Measurements from ENCODE around the gene SLC5A1.

Gene SLC5A1

DNA sequence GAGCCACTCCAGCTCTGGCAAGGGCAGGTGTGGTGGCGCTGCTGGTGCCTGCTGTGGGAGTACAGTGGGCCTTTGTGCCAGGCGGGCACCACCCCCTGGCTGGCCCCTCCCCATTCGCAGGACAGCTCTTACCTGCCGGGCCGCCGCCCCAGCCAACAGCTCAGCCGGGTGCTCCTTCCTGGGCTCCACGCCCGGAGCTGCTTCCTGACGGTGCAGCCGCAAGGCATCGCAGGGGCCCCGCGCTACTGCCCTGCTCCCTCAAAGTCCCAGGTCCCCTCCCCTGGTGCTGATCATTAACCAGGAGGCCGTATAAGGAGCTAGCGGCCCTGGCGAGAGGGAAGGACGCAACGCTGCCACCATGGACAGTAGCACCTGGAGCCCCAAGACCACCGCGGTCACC, at the start of gene SLC5A1:
Gene SLC5A1 (plus strand): TSS at position 338 of the 400 bp plus-strand sequence. CDS start 21 bp downstream, at position 359.
- in situ Hi-C loops (cut with HindIII; ENCODE audit: low sequenced_read_pairs) = no loop called here

DNA sequence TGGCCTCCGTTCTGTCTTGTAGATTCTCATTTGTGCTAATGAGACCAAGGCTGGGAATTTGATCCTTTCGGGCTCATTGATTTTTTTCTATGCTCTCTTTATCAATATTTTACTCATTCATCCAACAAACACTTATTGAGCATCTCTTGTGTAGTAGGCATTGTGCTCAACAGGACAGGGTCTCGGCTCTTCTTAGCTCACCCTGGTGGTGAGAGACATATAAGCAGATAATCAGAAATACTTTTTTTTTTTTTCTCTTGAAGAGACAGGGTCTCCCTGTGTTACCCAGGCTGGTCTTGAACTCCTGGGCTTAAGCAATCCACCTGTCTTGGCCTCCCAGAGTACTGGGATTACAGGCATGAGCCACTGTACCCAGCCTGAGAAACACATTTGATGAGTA, 48.0 kb upstream of the SLC5A1 start:
- in situ Hi-C loops (cut with HindIII; ENCODE audit: low sequenced_read_pairs) = no loop called here

- in situ Hi-C loops (cut with HindIII; ENCODE audit: low sequenced_read_pairs) = no loop called here
Observed at GRCh38 chr22:31995807-31996206, 47.3 kb upstream of the SLC5A1 start.

- in situ Hi-C loops (cut with HindIII; ENCODE audit: low sequenced_read_pairs) = no loop called here
Observed at GRCh38 chr22:31998784-31999385, 44.2 kb upstream of the SLC5A1 start.

DNA sequence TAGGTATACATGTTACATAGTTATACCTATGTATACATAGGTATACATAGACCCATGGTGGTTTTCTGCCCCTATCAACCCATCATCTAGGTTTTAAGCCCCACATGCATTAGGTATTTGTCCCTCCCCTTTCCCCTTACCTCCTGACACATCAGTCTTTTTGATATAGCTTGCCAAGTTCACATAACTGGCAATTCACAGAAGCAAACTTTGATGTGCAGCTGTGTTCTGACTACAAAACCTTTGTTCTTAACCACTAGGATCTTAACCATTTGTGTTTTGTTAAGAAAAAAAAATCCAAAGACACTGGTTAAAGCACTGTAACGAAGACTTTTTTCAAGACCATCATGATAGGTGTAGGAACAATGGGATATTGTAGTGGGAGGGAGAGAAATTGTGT, 42.9 kb upstream of the SLC5A1 start:
- in situ Hi-C loops (cut with HindIII; ENCODE audit: low sequenced_read_pairs) = no loop called here

- in situ Hi-C loops (cut with HindIII; ENCODE audit: low sequenced_read_pairs) = no loop called here
Observed at GRCh38 chr22:32005453-32005852, 37.6 kb upstream of the SLC5A1 start.

DNA sequence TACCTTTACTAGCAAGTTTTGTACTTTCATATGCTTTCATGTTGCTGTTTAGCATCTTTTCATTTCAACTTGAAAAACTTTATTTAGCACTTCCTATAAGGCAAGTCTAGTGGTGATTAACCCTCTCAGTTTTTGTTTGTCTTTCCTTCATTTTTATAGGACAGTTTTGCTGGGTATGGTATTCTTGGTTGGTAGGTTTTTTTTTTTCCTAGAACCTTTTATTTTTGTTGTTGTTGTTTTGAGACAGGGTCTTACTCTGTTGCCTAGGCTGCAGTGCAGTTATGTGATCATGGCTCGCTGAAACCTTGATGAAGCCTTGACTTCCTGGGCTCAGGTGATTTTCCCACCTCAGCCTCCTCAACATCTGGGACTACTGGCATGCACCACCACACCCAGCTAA, 29.9 kb upstream of the SLC5A1 start:
- in situ Hi-C loops (cut with HindIII; ENCODE audit: low sequenced_read_pairs) = no loop called here

GRCh38 chr22:32016081-32016480, 27.0 kb upstream of the SLC5A1 start:
- in situ Hi-C loops (cut with HindIII; ENCODE audit: low sequenced_read_pairs) = no loop called here

- in situ Hi-C loops (cut with HindIII; ENCODE audit: low sequenced_read_pairs) = no loop called here
Observed at GRCh38 chr22:32018056-32018455, 25.0 kb upstream of the SLC5A1 start.

GRCh38 chr22:32020117-32020516, 22.9 kb upstream of the SLC5A1 start:
- in situ Hi-C loops (cut with HindIII; ENCODE audit: low sequenced_read_pairs) = no loop called here

DNA sequence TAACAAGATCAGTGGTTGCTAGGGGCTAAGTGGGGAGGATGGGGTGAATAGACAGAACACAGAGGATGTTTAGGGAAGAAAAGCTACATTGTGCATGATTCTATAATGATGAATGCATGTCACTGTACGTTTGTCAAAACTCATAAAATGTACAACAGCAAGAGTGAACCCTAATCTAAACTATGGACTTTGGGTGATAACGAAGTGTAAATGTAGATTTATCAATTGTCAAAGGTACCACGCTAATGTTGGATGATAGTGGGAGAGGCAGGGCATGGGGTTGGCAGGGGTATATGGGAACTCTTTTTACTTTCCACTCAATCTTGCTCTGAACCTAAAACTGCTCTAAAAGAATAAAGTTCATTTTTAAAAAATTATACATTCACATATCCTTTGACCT, 21.3 kb upstream of the SLC5A1 start:
- in situ Hi-C loops (cut with HindIII; ENCODE audit: low sequenced_read_pairs) = no loop called here

DNA sequence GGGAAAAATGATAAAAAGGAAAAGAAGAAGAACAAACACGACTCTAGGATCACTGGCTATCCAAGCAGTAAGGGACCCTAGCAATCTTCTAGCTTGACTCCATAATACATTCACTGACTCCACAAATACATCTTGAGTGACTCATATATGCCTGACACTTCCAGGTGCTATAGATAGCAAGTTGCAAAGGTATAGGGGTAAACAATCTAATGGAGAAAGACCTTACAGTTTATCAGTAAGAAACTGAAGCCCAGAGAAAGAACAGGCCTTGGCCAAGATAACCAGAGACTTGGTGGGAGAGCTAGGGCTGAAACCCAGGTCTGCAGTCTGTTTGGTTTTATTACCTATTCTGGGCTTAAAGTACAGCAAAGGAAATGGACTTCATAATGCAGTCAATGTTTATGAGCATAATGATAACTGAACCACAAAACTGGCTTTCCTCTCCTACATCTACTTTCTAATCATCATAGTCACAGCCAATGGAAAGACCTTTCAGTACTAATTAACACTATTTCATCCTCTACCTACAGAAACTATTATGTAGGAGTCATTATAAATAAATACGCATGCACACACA, 19.7 kb upstream of the SLC5A1 start:
- in situ Hi-C loops (cut with HindIII; ENCODE audit: low sequenced_read_pairs) = no loop called here

DNA sequence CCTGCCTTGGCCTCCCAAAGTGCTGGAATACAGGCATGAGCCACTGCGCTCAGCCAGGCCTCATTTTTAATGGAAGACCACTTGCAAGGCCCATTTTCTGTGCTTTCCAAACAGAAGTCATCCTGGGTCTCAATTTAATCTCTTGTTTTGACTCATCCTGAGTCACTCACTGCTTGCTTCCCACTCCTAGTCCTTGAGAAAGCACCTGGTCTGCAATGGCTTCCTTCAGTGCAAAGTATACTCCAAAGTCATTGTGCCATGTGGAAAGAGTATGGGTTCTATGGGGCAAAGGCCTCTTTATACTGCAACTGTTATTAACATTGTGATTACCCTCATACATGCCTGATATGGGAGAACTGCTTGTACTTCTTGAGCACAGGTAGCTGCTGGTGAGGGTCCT, 18.3 kb upstream of the SLC5A1 start:
- in situ Hi-C loops (cut with HindIII; ENCODE audit: low sequenced_read_pairs) = no loop called here

- in situ Hi-C loops (cut with HindIII; ENCODE audit: low sequenced_read_pairs) = no loop called here
Observed at GRCh38 chr22:32030518-32031247, 12.4 kb upstream of the SLC5A1 start.

- in situ Hi-C loops (cut with HindIII; ENCODE audit: low sequenced_read_pairs) = no loop called here
Observed at GRCh38 chr22:32031466-32031865, 11.6 kb upstream of the SLC5A1 start.

DNA sequence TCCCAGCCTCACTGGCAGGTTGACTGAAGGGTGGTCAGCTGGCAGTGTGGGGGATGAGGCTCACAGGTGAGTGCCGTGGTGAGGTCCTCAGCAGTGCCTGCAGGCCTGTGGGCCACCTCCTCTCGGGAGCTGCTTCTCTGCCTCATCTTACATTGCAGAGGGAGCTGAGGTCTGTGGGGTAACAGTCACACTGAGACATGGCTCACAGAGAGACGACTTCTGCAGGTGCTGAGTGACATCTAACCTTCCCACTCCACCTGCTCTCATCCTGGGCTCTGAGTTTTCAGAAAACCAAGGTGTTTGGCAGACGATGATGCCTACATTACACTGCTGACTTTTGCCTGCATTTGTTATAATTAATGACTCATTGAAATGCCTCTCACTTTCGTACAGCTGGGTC, 8.8 kb upstream of the SLC5A1 start:
- in situ Hi-C loops (cut with HindIII; ENCODE audit: low sequenced_read_pairs) = no loop called here

- in situ Hi-C loops (cut with HindIII; ENCODE audit: low sequenced_read_pairs) = no loop called here
Observed at GRCh38 chr22:32037236-32037635, 5.8 kb upstream of the SLC5A1 start.

- in situ Hi-C loops (cut with HindIII; ENCODE audit: low sequenced_read_pairs) = no loop called here
Observed at GRCh38 chr22:32040324-32040904, 2.6 kb upstream of the SLC5A1 start.

DNA sequence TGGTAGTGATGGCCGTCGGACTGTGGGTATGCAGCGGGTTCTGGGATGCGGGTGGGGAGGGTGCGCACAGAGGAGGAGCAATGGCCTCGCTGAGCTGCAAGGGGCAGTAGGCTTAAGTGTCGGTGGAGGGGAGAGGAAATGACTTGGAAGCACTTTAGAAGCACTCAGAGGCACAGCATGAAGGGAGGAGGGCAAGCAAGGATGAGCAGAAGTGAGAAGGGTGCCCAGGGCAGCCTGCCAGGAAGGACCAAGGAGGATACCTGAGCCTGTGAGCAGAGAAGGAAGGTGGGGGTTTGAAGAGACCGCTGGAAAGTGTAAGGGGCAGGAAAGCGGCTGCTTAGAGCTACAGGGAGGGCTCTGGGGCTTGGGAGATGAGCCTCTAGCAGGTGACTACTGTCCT, 330 bp downstream of the SLC5A1 start:
- in situ Hi-C loops (cut with HindIII; ENCODE audit: low sequenced_read_pairs) = no loop called here

GRCh38 chr22:32044477-32044876, 1.4 kb downstream of the SLC5A1 start:
- in situ Hi-C loops (cut with HindIII; ENCODE audit: low sequenced_read_pairs) = no loop called here

DNA sequence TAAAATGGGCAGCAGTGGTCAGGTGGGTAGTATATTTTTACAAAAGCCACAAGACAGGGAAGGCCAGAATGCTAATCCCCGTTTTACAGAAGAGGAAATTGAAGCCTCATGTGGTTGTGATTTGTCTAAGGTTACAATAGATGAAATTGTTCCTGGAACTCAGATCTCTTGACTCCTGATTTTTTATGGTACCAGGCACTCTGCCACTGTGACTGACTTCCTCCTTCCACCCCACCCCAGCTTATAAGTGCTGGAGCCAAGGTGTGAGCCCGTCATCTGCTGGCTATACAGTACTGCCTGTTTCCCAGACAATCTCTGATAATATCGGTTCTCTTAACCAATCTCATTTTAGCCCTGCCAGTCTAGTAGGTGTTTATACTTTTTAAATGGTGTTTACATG, 1.9 kb downstream of the SLC5A1 start:
- in situ Hi-C loops (cut with HindIII; ENCODE audit: low sequenced_read_pairs) = no loop called here

DNA sequence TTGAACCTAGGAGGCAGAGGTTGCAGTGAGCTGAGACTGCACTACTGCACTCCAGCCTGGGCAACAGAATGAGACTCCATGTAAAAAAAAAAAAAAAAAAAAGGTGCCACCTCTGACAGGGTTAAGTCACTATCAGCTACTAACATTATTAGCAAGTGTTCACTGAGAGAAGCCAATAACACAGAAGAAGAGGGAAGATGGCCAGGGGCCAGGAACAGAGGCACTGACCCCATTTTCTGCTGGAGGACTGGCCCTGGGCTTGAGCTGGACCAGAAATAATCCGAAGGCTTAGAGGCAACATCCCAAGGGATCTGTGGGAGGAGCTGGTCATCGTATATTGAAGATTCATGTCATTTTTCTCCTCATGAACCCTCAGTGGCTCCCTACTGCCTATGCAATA, 5.0 kb downstream of the SLC5A1 start:
- in situ Hi-C loops (cut with HindIII; ENCODE audit: low sequenced_read_pairs) = no loop called here

Measured in DLD1 (cell line).